HEK293 (cell line): Measurements from ENCODE around the gene RAD54L.

Source experiments
- HOXA7 ChIP-seq: sonication (generic); formaldehyde crosslinking; IDR thresholded peaks from 2 replicates; pipeline ENCODE4 v1.8.1; 2022; ENCODE audit warnings: missing genetic modification reagents, borderline replicate concordance
- OVOL3 ChIP-seq: fragments of 450-650 bp; formaldehyde crosslinking; IDR thresholded peaks from 2 replicates; pipeline ENCODE4 v1.5.1; 2016; ENCODE audit warnings: missing biosample characterization, missing genetic modification characterization
- SP3 ChIP-seq: fragments of 450-650 bp; formaldehyde crosslinking; IDR thresholded peaks from 2 replicates; pipeline ENCODE4 v1.5.1; 2016; ENCODE audit warnings: missing biosample characterization, missing genetic modification characterization
- TRIM28 ChIP-seq: IDR thresholded peaks from 2 replicates; pipeline ENCODE4 v1.6.1; 2011; ENCODE audit warnings: low read length, control low read depth, borderline replicate concordance
- TSHZ1 ChIP-seq: fragments of 450-650 bp; formaldehyde crosslinking; IDR thresholded peaks from 2 replicates; pipeline ENCODE4 v1.5.1; 2016; ENCODE audit warnings: missing biosample characterization, missing genetic modification characterization, borderline replicate concordance
- YY1 ChIP-seq: fragments of 450-650 bp; formaldehyde crosslinking; IDR thresholded peaks from 2 replicates; pipeline ENCODE4 v1.5.1; 2018; ENCODE audit warnings: missing biosample characterization, missing genetic modification characterization
- ZFHX2 ChIP-seq: fragments of 450-650 bp; formaldehyde crosslinking; conservative IDR thresholded peaks from 2 replicates; pipeline ENCODE4 v1.5.1; 2016; ENCODE audit warnings: missing biosample characterization, missing genetic modification characterization
- ZFP37 ChIP-seq: fragments of 450-650 bp; formaldehyde crosslinking; IDR thresholded peaks from 2 replicates; pipeline ENCODE4 v1.5.1; 2016; ENCODE audit warnings: missing biosample characterization, missing genetic modification characterization
- ZNF24 ChIP-seq: fragments of 450-650 bp; formaldehyde crosslinking; IDR thresholded peaks from 2 replicates; pipeline ENCODE4 v1.5.1; 2016; ENCODE audit warnings: missing biosample characterization, missing genetic modification characterization
- ZNF302 ChIP-seq: fragments of 450-650 bp; formaldehyde crosslinking; IDR thresholded peaks from 2 replicates; pipeline ENCODE4 v1.5.1; 2016; ENCODE audit warnings: missing biosample characterization, missing genetic modification characterization, low read depth
- ZNF324 ChIP-seq: fragments of 450-650 bp; formaldehyde crosslinking; IDR thresholded peaks from 2 replicates; pipeline ENCODE4 v1.5.1; 2016; ENCODE audit warnings: missing biosample characterization, missing genetic modification characterization
- ZNF501 ChIP-seq: fragments of 450-650 bp; formaldehyde crosslinking; IDR thresholded peaks from 2 replicates; pipeline ENCODE4 v1.5.1; 2016; ENCODE audit warnings: missing biosample characterization, missing genetic modification characterization
- ZNF510 ChIP-seq: fragments of 450-650 bp; formaldehyde crosslinking; IDR thresholded peaks from 2 replicates; pipeline ENCODE4 v1.5.1; 2018; ENCODE audit warnings: mild to moderate bottlenecking, missing genetic modification characterization, missing biosample characterization; ENCODE audit not compliant: insufficient replicate concordance
- ZNF514 ChIP-seq: fragments of 450-650 bp; formaldehyde crosslinking; IDR thresholded peaks from 2 replicates; pipeline ENCODE4 v1.5.1; 2016; ENCODE audit warnings: missing biosample characterization, missing genetic modification characterization
- ZNF521 ChIP-seq: fragments of 450-650 bp; formaldehyde crosslinking; IDR thresholded peaks from 2 replicates; pipeline ENCODE4 v1.5.1; 2017; ENCODE audit warnings: missing biosample characterization, mild to moderate bottlenecking, missing genetic modification characterization
- ZNF529 ChIP-seq: fragments of 450-650 bp; formaldehyde crosslinking; IDR thresholded peaks from 2 replicates; pipeline ENCODE4 v1.5.1; 2017; ENCODE audit warnings: missing genetic modification characterization, missing biosample characterization; ENCODE audit not compliant: insufficient replicate concordance
- ZNF544 ChIP-seq: fragments of 450-650 bp; formaldehyde crosslinking; IDR thresholded peaks from 2 replicates; pipeline ENCODE4 v1.5.0; 2017; ENCODE audit warnings: missing biosample characterization, missing genetic modification characterization
- ZNF561 ChIP-seq: fragments of 450-650 bp; IDR thresholded peaks from 2 replicates; pipeline ENCODE4 v1.5.1; 2018; ENCODE audit warnings: missing biosample characterization, missing genetic modification characterization, borderline replicate concordance
- ZNF621 ChIP-seq: fragments of 450-650 bp; formaldehyde crosslinking; IDR thresholded peaks from 2 replicates; pipeline ENCODE4 v1.5.1; 2017; ENCODE audit warnings: missing biosample characterization, missing genetic modification characterization
- ZNF629 ChIP-seq: fragments of 450-650 bp; formaldehyde crosslinking; IDR thresholded peaks from 2 replicates; pipeline ENCODE4 v1.5.1; 2017; ENCODE audit warnings: missing biosample characterization, missing genetic modification characterization
- ZNF645 ChIP-seq: fragments of 450-650 bp; formaldehyde crosslinking; IDR thresholded peaks from 2 replicates; pipeline ENCODE4; 2016; ENCODE audit warnings: missing biosample characterization, missing genetic modification characterization
- ZNF654 ChIP-seq: fragments of 450-650 bp; formaldehyde crosslinking; IDR thresholded peaks from 2 replicates; pipeline ENCODE4 v1.5.1; 2016; ENCODE audit warnings: low read depth, missing biosample characterization, missing genetic modification characterization
- ZNF768 ChIP-seq: fragments of 450-650 bp; formaldehyde crosslinking; IDR thresholded peaks from 2 replicates; pipeline ENCODE4 v1.5.1; 2018; ENCODE audit warnings: missing biosample characterization, mild to moderate bottlenecking, missing genetic modification characterization
- ZNF792 ChIP-seq: fragments of 450-650 bp; formaldehyde crosslinking; IDR thresholded peaks from 2 replicates; pipeline ENCODE4 v1.5.1; 2016; ENCODE audit warnings: missing biosample characterization, missing genetic modification characterization
- ZSCAN30 ChIP-seq: fragments of 450-650 bp; IDR thresholded peaks from 2 replicates; pipeline ENCODE4 v1.5.1; 2018; ENCODE audit warnings: missing biosample characterization, mild to moderate bottlenecking, missing genetic modification characterization, moderate library complexity
- TF ChIP-seq, protein P1 (sequence below): fragments of 450-650 bp; formaldehyde crosslinking; IDR thresholded peaks from 2 replicates; pipeline ENCODE4 v1.5.1; 2016; ENCODE audit warnings: missing biosample characterization, missing genetic modification characterization
- TF ChIP-seq, protein P2 (sequence below): fragments of 450-650 bp; formaldehyde crosslinking; IDR thresholded peaks from 2 replicates; pipeline ENCODE4 v1.5.1; 2016; ENCODE audit warnings: missing biosample characterization, missing genetic modification characterization
- TF ChIP-seq, protein P3 (sequence below): fragments of 450-650 bp; formaldehyde crosslinking; optimal IDR thresholded peaks from 2 replicates; pipeline ENCODE3; 2016; ENCODE audit warnings: missing biosample characterization, mild to moderate bottlenecking, missing genetic modification characterization
- TF ChIP-seq, protein P4 (sequence below): fragments of 450-650 bp; formaldehyde crosslinking; IDR thresholded peaks from 2 replicates; pipeline ENCODE4 v1.5.1; 2016; ENCODE audit warnings: missing biosample characterization, missing genetic modification characterization

RAD54L gene

DNA sequence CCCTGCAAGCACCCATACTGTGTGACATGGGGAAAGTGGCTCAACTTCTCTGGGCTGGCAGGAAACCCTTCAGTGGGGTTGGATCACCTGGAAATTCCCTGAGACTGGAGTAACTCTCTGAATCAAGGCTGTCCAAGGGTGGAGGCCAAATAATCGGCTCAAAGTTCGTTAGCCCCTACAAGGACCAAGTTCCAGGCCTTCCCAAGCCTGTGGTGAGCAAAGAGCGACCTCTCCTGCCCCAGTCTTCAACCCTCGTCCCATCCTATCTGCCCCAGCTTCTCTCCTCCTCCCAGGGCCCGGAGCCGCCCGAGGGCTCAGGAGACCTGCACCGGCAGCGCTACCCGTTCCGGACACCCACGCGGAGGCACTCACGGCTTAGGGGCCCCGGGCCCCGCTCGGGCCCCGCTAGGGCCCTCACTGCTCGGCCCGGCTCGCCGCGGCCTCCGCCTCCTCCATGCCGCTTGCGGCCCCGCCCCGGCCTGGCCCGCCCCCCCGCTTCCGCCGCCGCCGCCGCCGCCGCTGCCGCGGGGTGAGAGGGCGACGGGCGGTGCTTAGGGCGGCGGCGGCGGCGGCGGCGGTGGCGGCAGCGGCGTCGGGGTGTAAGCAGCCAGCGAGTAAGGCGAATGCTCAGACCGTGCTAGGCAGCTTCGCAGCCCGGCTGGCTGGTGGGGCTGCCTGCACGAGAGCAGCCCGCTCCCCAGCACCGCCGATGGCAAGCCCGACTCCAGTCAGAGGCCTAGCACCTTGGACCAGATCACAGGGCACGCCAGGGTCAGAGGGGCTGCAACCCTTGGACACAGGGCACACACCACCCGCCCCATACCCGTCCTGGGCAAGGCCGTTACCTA lies 49.4 kb upstream of the RAD54L start, which contains the start of gene POMGNT1 (continued):
- no peak; the same call in 1 of the 2 replicates for TF ChIP-seq ZFHX2 (tag by site-specific recombination)
- TF ChIP-seq ZNF544 (tag by site-specific recombination), result no peak
- no peak for TF ChIP-seq ZNF324 (tag by site-specific recombination)
- TF ChIP-seq, protein P1, sequence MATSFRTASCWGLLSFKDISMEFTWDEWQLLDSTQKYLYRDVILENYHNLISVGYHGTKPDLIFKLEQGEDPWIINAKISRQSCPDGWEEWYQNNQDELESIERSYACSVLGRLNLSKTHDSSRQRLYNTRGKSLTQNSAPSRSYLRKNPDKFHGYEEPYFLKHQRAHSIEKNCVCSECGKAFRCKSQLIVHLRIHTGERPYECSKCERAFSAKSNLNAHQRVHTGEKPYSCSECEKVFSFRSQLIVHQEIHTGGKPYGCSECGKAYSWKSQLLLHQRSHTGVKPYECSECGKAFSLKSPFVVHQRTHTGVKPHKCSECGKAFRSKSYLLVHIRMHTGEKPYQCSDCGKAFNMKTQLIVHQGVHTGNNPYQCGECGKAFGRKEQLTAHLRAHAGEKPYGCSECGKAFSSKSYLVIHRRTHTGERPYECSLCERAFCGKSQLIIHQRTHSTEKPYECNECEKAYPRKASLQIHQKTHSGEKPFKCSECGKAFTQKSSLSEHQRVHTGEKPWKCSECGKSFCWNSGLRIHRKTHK (tag by site-specific recombination), result no peak
- no peak for TF ChIP-seq TSHZ1 (tag by site-specific recombination)
- TF ChIP-seq HOXA7 (CRISPR knock-in tag), result no peak
- TF ChIP-seq, protein P2, sequence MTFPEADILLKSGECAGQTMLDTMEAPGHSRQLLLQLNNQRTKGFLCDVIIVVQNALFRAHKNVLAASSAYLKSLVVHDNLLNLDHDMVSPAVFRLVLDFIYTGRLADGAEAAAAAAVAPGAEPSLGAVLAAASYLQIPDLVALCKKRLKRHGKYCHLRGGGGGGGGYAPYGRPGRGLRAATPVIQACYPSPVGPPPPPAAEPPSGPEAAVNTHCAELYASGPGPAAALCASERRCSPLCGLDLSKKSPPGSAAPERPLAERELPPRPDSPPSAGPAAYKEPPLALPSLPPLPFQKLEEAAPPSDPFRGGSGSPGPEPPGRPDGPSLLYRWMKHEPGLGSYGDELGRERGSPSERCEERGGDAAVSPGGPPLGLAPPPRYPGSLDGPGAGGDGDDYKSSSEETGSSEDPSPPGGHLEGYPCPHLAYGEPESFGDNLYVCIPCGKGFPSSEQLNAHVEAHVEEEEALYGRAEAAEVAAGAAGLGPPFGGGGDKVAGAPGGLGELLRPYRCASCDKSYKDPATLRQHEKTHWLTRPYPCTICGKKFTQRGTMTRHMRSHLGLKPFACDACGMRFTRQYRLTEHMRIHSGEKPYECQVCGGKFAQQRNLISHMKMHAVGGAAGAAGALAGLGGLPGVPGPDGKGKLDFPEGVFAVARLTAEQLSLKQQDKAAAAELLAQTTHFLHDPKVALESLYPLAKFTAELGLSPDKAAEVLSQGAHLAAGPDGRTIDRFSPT (tag by site-specific recombination), result peak; percentile 43; the same call in 1 of the 2 replicates
- TF ChIP-seq ZNF529 (tag by site-specific recombination), result no peak
- peak; percentile 97; the same call in 1 of the 2 replicates for TF ChIP-seq ZNF768 (tag by site-specific recombination)
- TF ChIP-seq ZNF521, result no peak
- TF ChIP-seq ZSCAN30 (tag by site-specific recombination), result 0 out of 2 replicates have a peak, but pooled peaks have one; percentile 10
- TF ChIP-seq ZNF792 (tag by site-specific recombination), result 0 out of 2 replicates have a peak, but pooled peaks have one; percentile 10
- no peak for TF ChIP-seq ZNF514
- no peak for TF ChIP-seq ZNF621 (tag by site-specific recombination)
- peak; percentile 56; the same call in 1 of the 2 replicates for TF ChIP-seq SP3 (tag by site-specific recombination)
- peak; percentile 17; the same call in 1 of the 2 replicates for TF ChIP-seq ZNF24 (tag by site-specific recombination)
- no peak for TF ChIP-seq TRIM28
- no peak for TF ChIP-seq ZFP37 (tag by site-specific recombination)
- no peak for TF ChIP-seq ZNF561 (tag by site-specific recombination)
- TF ChIP-seq ZNF510 (tag by site-specific recombination), result no peak
- TF ChIP-seq ZNF629 (tag by site-specific recombination), result no peak
- peak; percentile 41; the same call in 1 of the 2 replicates for TF ChIP-seq YY1 (tag by site-specific recombination)
- no peak for TF ChIP-seq ZNF302 (tag by site-specific recombination)
- 0 out of 2 replicates have a peak, but pooled peaks have one; percentile 6 for TF ChIP-seq ZNF501 (tag by site-specific recombination)
- TF ChIP-seq OVOL3 (tag by site-specific recombination), result peak; percentile 32; the same call in 1 of the 2 replicates
- TF ChIP-seq, protein P3, sequence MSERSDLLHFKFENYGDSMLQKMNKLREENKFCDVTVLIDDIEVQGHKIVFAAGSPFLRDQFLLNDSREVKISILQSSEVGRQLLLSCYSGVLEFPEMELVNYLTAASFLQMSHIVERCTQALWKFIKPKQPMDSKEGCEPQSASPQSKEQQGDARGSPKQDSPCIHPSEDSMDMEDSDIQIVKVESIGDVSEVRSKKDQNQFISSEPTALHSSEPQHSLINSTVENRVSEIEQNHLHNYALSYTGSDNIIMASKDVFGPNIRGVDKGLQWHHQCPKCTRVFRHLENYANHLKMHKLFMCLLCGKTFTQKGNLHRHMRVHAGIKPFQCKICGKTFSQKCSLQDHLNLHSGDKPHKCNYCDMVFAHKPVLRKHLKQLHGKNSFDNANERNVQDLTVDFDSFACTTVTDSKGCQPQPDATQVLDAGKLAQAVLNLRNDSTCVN (tag by site-specific recombination), result peak; percentile 33
- TF ChIP-seq, protein P4, sequence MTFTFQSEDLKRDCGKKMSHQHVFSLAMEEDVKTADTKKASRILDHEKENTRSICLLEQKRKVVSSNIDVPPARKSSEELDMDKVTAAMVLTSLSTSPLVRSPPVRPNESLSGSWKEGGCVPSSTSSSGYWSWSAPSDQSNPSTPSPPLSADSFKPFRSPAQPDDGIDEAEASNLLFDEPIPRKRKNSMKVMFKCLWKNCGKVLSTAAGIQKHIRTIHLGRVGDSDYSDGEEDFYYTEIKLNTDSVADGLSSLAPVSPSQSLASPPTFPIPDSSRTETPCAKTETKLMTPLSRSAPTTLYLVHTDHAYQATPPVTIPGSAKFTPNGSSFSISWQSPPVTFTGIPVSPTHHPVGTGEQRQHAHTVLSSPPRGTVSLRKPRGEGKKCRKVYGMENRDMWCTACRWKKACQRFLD (tag by site-specific recombination), result no peak
- no peak for TF ChIP-seq ZNF645 (tag by site-specific recombination)
- peak; percentile 17; the same call in 1 of the 2 replicates for TF ChIP-seq ZNF654 (tag by site-specific recombination)
